WTC11 (cell line): Measurements from ENCODE around the gene ROBO4.

ENCODE experiments used
- CTCF ChIP-seq: fragments of 200-600 bp; IDR thresholded peaks from 2 replicates; pipeline ENCODE4 v1.8.0; 2022; ENCODE audit warnings: antibody characterized with exemption
- MAX ChIP-seq: sonication (generic); formaldehyde crosslinking; IDR thresholded peaks from 2 replicates; pipeline ENCODE4 v1.8.0; 2022; ENCODE audit warnings: mild to moderate bottlenecking, missing genetic modification reagents
- PREB ChIP-seq: sonication (generic); formaldehyde crosslinking; IDR thresholded peaks from 2 replicates; pipeline ENCODE4 v1.8.1; 2022; ENCODE audit warnings: mild to moderate bottlenecking, missing genetic modification reagents, moderate library complexity, borderline replicate concordance
- SMAD4 ChIP-seq: sonication (generic); formaldehyde crosslinking; IDR thresholded peaks from 2 replicates; pipeline ENCODE4 v1.8.0; 2022; ENCODE audit warnings: mild to moderate bottlenecking, missing genetic modification reagents
- ZNF232 ChIP-seq: sonication (generic); formaldehyde crosslinking; IDR thresholded peaks from 2 replicates; pipeline ENCODE4 v1.8.0; 2022; ENCODE audit warnings: mild to moderate bottlenecking, missing genetic modification reagents
- ZNF416 ChIP-seq: fragments of 250-450 bp; sonication (Bioruptor Pico); IDR thresholded peaks from 2 replicates; pipeline ENCODE4 v1.9.0; 2021; ENCODE audit warnings: mild to moderate bottlenecking, inconsistent platforms

- TF ChIP-seq SMAD4 (no peak), MAX (CRISPR knock-in tag) (no peak), ZNF232 (CRISPR knock-in tag) (no peak), CTCF (no peak), PREB (CRISPR knock-in tag) (no peak), ZNF416 (no peak)
Observed at GRCh38 chr11:124869856-124870387, 27.7 kb downstream of the ROBO4 start.
